Duodenal mucosa (tissue), 2 donors: Measurements from ENCODE around the gene BEST3.
"Not testable (repeated sequence)": the region's sequence is repeated elsewhere in the genome, so short reads cannot be mapped to it uniquely, and the experiment has no call there.

ENCODE experiments used
- H3K27ac ChIP-seq: one replicate; pipeline ENCODE4 v1.7.0; 2013; ENCODE audit warnings: low read depth, low read length
- H3K27me3 ChIP-seq, 2 donors: one replicate each; pipeline ENCODE4 v1.7.0; 2013; ENCODE audit warnings: low read length in 2 of 2, control low read depth in 1 of 2; ENCODE audit not compliant: insufficient read depth in 2 of 2, control insufficient read depth in 1 of 2
- H3K36me3 ChIP-seq, 2 donors: one replicate each; pipeline ENCODE4 v1.7.0; 2013; ENCODE audit warnings: low read length in 2 of 2, control low read depth in 1 of 2; ENCODE audit not compliant: insufficient read depth in 2 of 2, control insufficient read depth in 1 of 2
- H3K4me1 ChIP-seq, 2 donors: one replicate each; pipeline ENCODE4 v1.7.0; 2013; ENCODE audit warnings: low read length in 2 of 2, control low read depth in 1 of 2; ENCODE audit not compliant: insufficient read depth in 2 of 2, control insufficient read depth in 1 of 2
- H3K4me3 ChIP-seq, 2 donors: one replicate each; pipeline ENCODE4 v1.7.0; 2013; ENCODE audit warnings: low read length in 2 of 2, low read depth in 1 of 2
- H3K9ac ChIP-seq, 2 donors: one replicate each; pipeline ENCODE4 v1.7.0; 2013; ENCODE audit warnings: low read length in 2 of 2, low read depth in 1 of 2
- H3K9me3 ChIP-seq, 2 donors: one replicate each; pipeline ENCODE4 v1.7.0; 2013; ENCODE audit warnings: low read length in 2 of 2, control low read depth in 1 of 2; ENCODE audit not compliant: control insufficient read depth in 1 of 2

The BEST3 gene

DNA sequence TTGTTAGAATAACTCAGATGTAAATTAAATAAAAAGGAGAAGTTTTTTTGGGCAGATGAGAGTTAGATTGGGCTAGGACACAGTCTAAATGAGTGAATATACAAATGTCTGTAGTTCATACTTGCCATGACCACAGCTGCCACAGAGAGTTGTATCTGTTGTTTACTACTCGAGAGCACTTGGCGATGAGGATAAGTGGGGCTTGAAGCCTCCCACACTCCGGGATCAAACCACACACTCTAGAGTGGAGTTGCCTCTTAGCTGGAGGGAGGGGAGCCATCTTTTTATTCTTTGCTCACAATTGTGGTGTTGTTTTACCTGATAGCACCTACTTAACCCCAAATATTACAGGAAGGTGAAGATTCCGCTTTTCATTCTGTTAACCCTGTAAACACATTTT is 27.5 kb downstream of the BEST3 start:
- Histone ChIP-seq H3K4me3 (no peak overlapping the region), H3K36me3 (no peaks in the 10 kb centered on the region)

DNA sequence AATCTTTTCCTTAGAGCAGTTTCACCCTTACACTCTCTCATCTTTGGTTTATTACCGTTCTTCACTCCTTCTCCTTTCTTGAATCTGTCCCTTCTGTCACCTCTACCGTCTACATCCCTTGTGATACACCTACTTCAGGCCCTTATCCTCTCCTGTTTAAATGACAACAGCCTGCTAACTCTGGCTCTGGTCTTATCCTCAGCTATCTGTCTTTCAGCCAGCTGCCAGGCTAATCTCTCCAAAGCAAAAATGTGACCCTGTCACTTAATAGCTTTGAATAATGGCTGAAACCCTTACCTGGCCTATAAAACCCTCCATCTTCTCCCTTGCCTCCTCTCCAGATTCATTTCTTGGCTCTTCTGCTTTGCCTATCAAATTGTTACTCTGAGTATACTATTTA is 32.3 kb downstream of the BEST3 start:
- Histone ChIP-seq H3K4me1 (no peaks in the 10 kb centered on the region), H3K27me3 (no peaks in the 10 kb centered on the region), H3K9ac (no peak overlapping the region), H3K36me3 (no peaks in the 10 kb centered on the region), H3K27ac (no peak overlapping the region), H3K9me3 (no peaks in the 10 kb centered on the region), H3K4me3 (no peak overlapping the region)

More for the DNA sequence above, 27.5 kb downstream of the BEST3 start:
- H3K27me3 ChIP-seq = no peaks in the 10 kb centered on the region
- H3K9ac ChIP-seq = no peak overlapping the region
- no peaks in the 10 kb centered on the region for H3K9me3 ChIP-seq
- H3K27ac ChIP-seq = no peak overlapping the region
- no peaks in the 10 kb centered on the region for H3K4me1 ChIP-seq

DNA sequence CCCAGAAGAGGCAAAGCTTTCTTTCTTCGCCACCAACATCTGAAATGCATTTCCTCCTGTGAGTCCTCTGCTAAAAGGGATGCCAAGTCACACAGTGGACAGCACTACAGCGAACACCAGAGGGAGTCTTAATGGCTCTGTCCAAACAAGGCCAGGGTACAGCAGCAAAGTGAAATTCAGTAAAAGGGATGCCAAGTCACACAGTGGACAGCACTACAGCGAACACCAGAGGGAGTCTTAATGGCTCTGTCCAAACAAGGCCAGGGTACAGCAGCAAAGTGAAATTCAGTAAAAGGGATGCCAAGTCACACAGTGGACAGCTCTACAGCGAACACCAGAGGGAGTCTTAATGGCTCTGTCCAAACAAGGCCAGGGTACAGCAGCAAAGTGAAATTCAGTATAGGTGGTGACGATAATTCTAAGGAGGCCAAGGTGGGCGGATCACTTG is 34.1 kb downstream of the BEST3 start:
- not testable (repeated sequence) for H3K36me3 ChIP-seq, H3K27me3 ChIP-seq, H3K9me3 ChIP-seq, H3K27ac ChIP-seq, H3K4me1 ChIP-seq, H3K9ac ChIP-seq, H3K4me3 ChIP-seq

DNA sequence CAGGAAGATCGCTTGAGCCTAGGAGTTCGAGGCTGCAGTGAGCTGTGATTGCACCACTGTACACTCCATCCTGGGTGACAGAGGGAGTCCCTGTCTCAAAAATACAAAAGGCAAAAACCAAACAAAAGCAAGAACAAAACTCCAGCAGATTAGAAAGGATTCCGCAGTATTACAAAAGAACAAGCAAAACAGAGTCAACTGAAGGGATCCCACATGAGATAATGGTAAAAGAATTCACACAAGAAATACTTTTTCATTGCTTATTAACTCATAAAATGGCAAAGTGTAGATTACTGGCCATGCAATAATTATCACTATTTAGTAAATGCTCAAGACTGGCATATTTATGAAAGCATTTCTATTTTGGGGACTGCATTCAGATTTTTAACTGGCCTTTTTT is 35.4 kb downstream of the BEST3 start:
- Histone ChIP-seq H3K36me3 (no peaks in the 10 kb centered on the region), H3K4me3 (no peak overlapping the region), H3K27ac (no peak overlapping the region), H3K9me3 (no peaks in the 10 kb centered on the region), H3K4me1 (no peaks in the 10 kb centered on the region), H3K9ac (no peak overlapping the region), H3K27me3 (no peaks in the 10 kb centered on the region)

DNA sequence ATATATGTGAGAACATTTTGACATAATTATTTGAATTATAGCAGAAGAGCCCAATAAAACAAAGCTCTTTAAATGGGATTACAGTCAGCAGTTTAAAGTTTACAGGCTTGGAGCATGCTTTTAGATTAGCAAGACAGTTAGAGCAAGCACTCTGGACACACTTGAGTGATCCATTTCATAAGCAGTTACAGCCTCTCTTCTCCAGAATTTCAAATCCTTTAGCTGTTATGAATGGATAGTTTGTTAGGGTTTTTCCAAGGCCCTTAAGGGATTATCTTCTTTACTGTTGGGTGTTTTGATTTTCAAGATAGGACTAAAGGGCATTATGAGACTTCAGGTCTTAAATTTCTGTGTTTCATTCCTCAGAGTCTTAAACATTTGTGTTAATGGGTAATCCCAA is 36.3 kb downstream of the BEST3 start:
- Histone ChIP-seq H3K27ac (no peak overlapping the region), H3K4me3 (no peak overlapping the region), H3K4me1 (no peaks in the 10 kb centered on the region), H3K36me3 (no peaks in the 10 kb centered on the region), H3K9ac (no peak overlapping the region), H3K27me3 (no peaks in the 10 kb centered on the region), H3K9me3 (no peaks in the 10 kb centered on the region)

DNA sequence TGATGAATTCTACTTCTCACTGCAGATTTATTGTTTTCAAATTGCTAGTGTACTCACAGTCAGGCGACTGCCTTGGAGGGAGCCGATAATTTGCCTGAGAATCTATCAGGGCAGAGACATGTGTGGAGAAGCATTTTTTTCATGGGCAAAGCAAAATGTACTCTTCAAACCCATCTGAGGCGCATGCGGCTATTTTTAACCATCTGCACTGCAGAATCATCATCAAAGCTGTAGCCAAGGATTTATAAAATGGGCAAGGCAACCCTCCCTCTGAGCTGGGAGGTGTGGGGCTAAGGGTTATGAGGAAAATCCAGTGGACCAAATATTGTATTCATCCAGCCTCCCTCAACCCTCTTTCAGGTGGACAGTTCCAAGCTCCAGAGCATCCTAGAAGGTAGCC is 37.7 kb downstream of the BEST3 start:
- Histone ChIP-seq H3K27ac (no peak overlapping the region), H3K4me1 (no peaks in the 10 kb centered on the region), H3K9me3 (no peaks in the 10 kb centered on the region), H3K36me3 (no peaks in the 10 kb centered on the region), H3K27me3 (no peaks in the 10 kb centered on the region), H3K9ac (no peak overlapping the region), H3K4me3 (no peak overlapping the region)

DNA sequence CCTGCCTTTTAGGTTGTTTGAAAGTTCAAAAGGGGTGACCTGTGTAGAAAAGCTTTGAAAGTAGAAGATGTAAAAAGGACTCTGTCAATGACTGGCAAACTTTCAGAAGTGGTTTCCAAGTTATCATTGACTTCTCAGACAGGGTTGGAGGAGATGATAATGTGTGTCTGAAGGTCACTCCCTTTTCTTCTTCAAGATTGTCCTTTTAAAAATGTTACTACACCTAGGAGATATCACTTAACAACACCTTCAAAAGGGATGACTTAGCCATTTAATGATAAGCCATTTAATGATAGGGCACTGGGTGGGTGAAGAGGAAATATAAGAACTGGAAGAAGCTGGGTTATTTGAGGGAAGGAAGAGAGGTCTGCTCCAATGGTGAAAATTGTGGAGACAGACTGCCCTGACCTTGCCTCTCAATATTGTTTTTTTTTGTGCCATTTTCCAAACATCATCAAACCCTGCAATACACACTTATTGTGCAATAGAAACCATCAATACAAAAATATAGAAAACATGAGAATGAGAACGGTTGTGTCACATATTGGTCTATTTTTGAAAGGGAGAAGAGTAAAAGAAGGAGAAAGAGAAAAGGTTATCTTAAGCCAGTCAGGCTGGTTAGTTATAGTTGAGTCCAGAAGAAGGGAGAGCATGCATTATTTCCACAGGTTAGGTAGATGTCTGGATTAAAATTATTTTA is 38.8 kb downstream of the BEST3 start:
- Histone ChIP-seq H3K9me3 (no peaks in the 10 kb centered on the region), H3K9ac (no peak overlapping the region), H3K4me1 (no peaks in the 10 kb centered on the region)

DNA sequence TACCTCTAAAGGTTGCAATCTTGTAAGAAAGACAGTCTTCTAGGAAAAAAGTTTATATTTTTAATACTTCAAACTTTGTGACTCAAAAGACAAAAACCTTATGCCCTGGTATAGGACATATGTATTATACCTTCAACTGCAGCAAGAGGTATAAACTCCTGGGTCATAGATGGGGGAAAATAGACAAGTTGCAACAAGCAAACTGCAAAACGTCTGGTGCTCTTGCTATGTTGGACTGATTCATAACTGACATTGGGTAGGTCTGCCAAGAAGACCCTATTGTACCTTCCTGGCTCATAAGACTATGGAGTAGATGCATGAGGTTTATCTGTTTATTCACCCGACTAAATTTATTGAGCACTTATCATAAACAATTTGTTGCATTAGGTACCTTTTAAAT is 40.9 kb downstream of the BEST3 start:
- Histone ChIP-seq H3K4me3 (no peak overlapping the region), H3K9me3 (no peaks in the 10 kb centered on the region), H3K4me1 (no peaks in the 10 kb centered on the region), H3K27ac (no peak overlapping the region), H3K36me3 (no peaks in the 10 kb centered on the region), H3K9ac (no peak overlapping the region), H3K27me3 (no peaks in the 10 kb centered on the region)

More for the DNA sequence above, 38.8 kb downstream of the BEST3 start:
- no peaks in the 10 kb centered on the region for H3K36me3 ChIP-seq
- H3K4me3 ChIP-seq = no peak overlapping the region
- no peaks in the 10 kb centered on the region for H3K27me3 ChIP-seq
- no peak overlapping the region for H3K27ac ChIP-seq

DNA sequence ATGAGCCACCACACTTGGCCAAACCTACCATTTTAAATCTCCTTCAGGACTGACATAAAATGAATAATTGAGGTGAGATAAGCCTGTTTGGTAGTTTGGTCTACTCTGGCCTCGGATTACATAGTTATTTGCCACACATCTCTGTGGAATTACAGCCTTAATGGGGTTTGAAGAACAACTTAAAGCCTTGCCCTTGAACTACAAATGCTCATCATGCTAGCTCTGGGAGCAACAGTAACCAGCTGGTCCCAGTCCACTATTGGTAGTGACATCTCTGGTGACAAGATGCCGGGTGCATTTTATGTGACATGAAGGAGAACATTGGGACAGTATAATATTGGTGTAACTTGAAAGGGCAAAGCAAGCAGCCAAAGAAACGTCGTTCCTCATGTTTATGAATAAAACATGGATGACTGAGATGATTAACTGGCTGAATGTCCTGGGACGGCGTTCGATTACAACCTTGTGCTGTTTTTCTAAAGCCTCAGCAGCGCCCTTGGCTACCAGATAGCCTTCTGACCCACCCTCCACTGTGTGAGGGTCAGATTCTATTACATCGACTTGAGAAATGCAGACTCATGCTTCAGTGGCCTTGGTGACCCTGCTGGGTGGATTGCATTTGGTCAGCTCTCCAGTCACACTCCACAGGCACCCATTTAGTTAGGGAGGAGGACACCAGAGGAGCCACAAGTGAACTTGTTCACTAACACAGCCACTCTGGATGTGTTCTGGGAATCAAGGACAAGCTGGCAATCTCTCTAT is 41.5 kb downstream of the BEST3 start:
- no peaks in the 10 kb centered on the region for H3K36me3 ChIP-seq

DNA sequence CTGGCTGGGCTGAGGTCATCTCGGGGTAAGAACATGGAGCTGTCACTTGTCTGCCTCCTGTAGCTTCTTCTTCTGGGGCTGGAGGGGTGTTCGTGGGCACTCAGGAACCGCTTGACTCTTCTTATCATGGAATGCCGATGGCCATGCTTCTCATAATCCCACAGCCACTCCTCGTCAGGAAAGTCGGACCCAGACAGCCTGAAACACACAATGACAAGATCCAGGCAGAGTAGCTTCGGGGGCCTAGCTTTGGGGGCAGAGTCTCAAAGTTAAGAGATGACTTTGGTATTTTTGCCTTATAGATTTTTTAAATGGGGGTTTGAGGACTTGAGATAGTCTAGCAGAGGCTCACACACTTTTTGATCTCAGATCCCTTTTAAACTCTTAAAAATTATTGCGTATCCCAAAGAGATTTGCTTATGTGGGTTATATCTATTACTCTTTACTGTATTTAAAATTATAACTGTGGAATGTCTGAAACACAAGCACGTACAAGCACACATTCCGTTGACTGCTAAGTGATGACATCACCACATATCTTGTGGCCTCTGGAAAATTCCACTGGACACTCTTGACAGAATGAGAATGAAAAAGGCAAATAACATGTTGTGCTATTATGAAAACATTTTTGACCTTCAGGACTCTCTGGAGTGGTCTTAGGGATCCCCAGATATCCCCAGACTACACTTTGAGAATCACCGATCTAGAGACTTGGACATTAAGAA is 43.3 kb downstream of the BEST3 start:
- Histone ChIP-seq H3K27ac (no peak overlapping the region), H3K4me3 (no peak overlapping the region), H3K27me3 (no peaks in the 10 kb centered on the region), H3K9ac (no peak overlapping the region), H3K36me3 (no peaks in the 10 kb centered on the region), H3K9me3 (no peaks in the 10 kb centered on the region), H3K4me1 (no peaks in the 10 kb centered on the region)

More for the DNA sequence above, 41.5 kb downstream of the BEST3 start:
- Histone ChIP-seq H3K4me1 (no peaks in the 10 kb centered on the region), H3K9ac (no peak overlapping the region), H3K4me3 (no peak overlapping the region), H3K27me3 (no peaks in the 10 kb centered on the region), H3K27ac (no peak overlapping the region), H3K9me3 (no peaks in the 10 kb centered on the region)
